Neuronal stem cell (in vitro differentiated cells): ENCODE results near the gene NLRP6.

Experiments used
- DNase-seq: peaks from one replicate; pipeline ENCODE4 v3.0.0-alpha.2; 2013; ENCODE audit warnings: low spot score
- H2AFZ ChIP-seq: one replicate; pipeline ENCODE4 v1.6.1; 2013; ENCODE audit warnings: mild to moderate bottlenecking, low read length, inconsistent platforms
- H2AK5ac ChIP-seq: 2 replicates; pipeline ENCODE4 v1.6.1; 2013; ENCODE audit warnings: low read depth, mild to moderate bottlenecking, inconsistent platforms, low read length, moderate library complexity, mixed read lengths
- H2BK120ac ChIP-seq: 2 replicates; pipeline ENCODE4 v1.6.1; 2013; ENCODE audit warnings: low read depth, mild to moderate bottlenecking, inconsistent platforms, low read length, moderate library complexity, mixed read lengths
- H2BK12ac ChIP-seq: one replicate; pipeline ENCODE4 v1.6.1; 2013; ENCODE audit warnings: low read length, inconsistent platforms
- H2BK15ac ChIP-seq: 2 replicates; pipeline ENCODE4 v1.6.1; 2013; ENCODE audit warnings: mild to moderate bottlenecking, low read length, inconsistent platforms, mixed read lengths
- H2BK5ac ChIP-seq: one replicate; pipeline ENCODE4 v1.6.1; 2013; ENCODE audit warnings: inconsistent platforms, mild to moderate bottlenecking, low read length, moderate library complexity
- H3K14ac ChIP-seq: one replicate; pipeline ENCODE4 v1.6.1; 2013; ENCODE audit warnings: low read length, inconsistent platforms
- H3K18ac ChIP-seq: 2 replicates; pipeline ENCODE4 v1.6.1; 2013; ENCODE audit warnings: low read length, inconsistent platforms
- H3K23ac ChIP-seq: 2 replicates; pipeline ENCODE4 v1.6.1; 2013; ENCODE audit warnings: low read depth, mild to moderate bottlenecking, mixed read lengths, low read length, inconsistent platforms; ENCODE audit not compliant: poor library complexity
- H3K27ac ChIP-seq: replicated peaks from 3 replicates; pipeline ENCODE4 v1.5.1; 2013; ENCODE audit warnings: low read length, inconsistent platforms
- H3K27me3 ChIP-seq, 3 experiments: 2 replicates each; pipeline ENCODE4 v1.6.1; 2013; ENCODE audit warnings: low read length in 3 of 3, mild to moderate bottlenecking in 2 of 3, inconsistent platforms in 1 of 3, low read depth in 1 of 3, mixed read lengths in 1 of 3, moderate library complexity in 1 of 3; ENCODE audit not compliant: control insufficient read depth in 3 of 3, insufficient read depth in 3 of 3
- H3K36me3 ChIP-seq, 2 donors: replicated peaks in 1 of 2; 2 replicates each; pipeline ENCODE4 v1.6.1; 2013; ENCODE audit warnings: low read length in 2 of 2; ENCODE audit not compliant: control insufficient read depth in 2 of 2, insufficient read depth in 2 of 2
- H3K4ac ChIP-seq: 2 replicates; pipeline ENCODE4 v1.6.1; 2013; ENCODE audit warnings: inconsistent platforms, mild to moderate bottlenecking, low read length, moderate library complexity
- H3K4me1 ChIP-seq, 2 donors: 1 replicate in 1 of 2; 2 replicates in 1 of 2; pipeline ENCODE4 v1.6.1; 2013; ENCODE audit warnings: low read length in 2 of 2, low read depth in 1 of 2; ENCODE audit not compliant: control insufficient read depth in 2 of 2, insufficient read depth in 1 of 2
- H3K4me2 ChIP-seq: one replicate; pipeline ENCODE4 v1.6.1; 2013; ENCODE audit warnings: mild to moderate bottlenecking, low read length, inconsistent platforms; ENCODE audit not compliant: insufficient read depth, poor library complexity, severe bottlenecking
- H3K4me3 ChIP-seq, 2 donors: 2 replicates each; pipeline ENCODE4 v1.5.1; 2013; ENCODE audit warnings: low read length in 2 of 2, mild to moderate bottlenecking in 2 of 2, inconsistent platforms in 1 of 2, moderate library complexity in 1 of 2
- H3K79me1 ChIP-seq: one replicate; pipeline ENCODE4 v1.6.1; 2013; ENCODE audit warnings: low read depth, mild to moderate bottlenecking, inconsistent platforms, low read length, moderate library complexity
- H3K9ac ChIP-seq: one replicate; pipeline ENCODE4 v1.6.1; 2013; ENCODE audit warnings: mild to moderate bottlenecking, low read depth, low read length, inconsistent platforms; ENCODE audit not compliant: poor library complexity
- H3K9me3 ChIP-seq, 2 donors: replicated peaks in 1 of 2; 2 replicates each; pipeline versions ENCODE3 to v1.6.1; 2013; ENCODE audit warnings: low read length in 2 of 2, mild to moderate bottlenecking in 2 of 2, inconsistent platforms in 1 of 2, low read depth in 1 of 2, mixed read lengths in 1 of 2, moderate library complexity in 1 of 2; ENCODE audit not compliant: control insufficient read depth in 2 of 2, insufficient read depth in 1 of 2
- H4K8ac ChIP-seq: one replicate; pipeline ENCODE4 v1.6.1; 2013; ENCODE audit warnings: low read depth, mild to moderate bottlenecking, inconsistent platforms, low read length, moderate library complexity
- H4K91ac ChIP-seq: one replicate; pipeline ENCODE4 v1.6.1; 2013; ENCODE audit warnings: low read length, low read depth, mild to moderate bottlenecking, inconsistent platforms; ENCODE audit not compliant: poor library complexity
- WGBS, 2 donors: extraction: QIAGEN DNeasy Blood & Tissue Kit; methylation state at CpG; one replicate each; pipeline ENCODE4 v1.1.7; 2013; ENCODE audit warnings: missing lambda C conversion rate in 2 of 2, mixed read lengths in 1 of 2; ENCODE audit not compliant: insufficient read length in 2 of 2, insufficient replicate concordance in 1 of 2; ENCODE audit errors: extremely low coverage in 2 of 2; 5-methylcytosine and 5-hydroxymethylcytosine counted together

Gene NLRP6

GRCh38 chr11:291281-292210 lies 13.3 kb downstream of the NLRP6 start:
- no peak for DNase-seq
- no peak overlapping the region for H4K8ac ChIP-seq
- no peak overlapping the region for H2BK120ac ChIP-seq
- no peak overlapping the region for H3K18ac ChIP-seq
- H3K4me1 ChIP-seq = peaks cover 14 to 15% of the 10 kb centered on the region in 2 donors
- H2BK12ac ChIP-seq = peak overlapping the region; percentile 10
- H3K9ac ChIP-seq = peak overlapping the region; percentile 72
- no peak overlapping the region for H3K4me3 ChIP-seq
- no CpG with 5 or more reads among the region's 44 CpGs for WGBS, 2 donors
- peak overlapping the region; percentile 58 for H2BK15ac ChIP-seq
- peak overlapping the region; percentile 82 for H2BK5ac ChIP-seq
- H3K9me3 ChIP-seq = no peaks in the 10 kb centered on the region
- peak overlapping the region; percentile 93 for H3K23ac ChIP-seq
- H3K27ac ChIP-seq = no peak overlapping the region
- H2AFZ ChIP-seq = no peak overlapping the region
- peaks cover 0 to 14% (median 0%) of the 10 kb centered on the region in 3 experiments for H3K27me3 ChIP-seq
- H3K14ac ChIP-seq = no peak overlapping the region
- no peak overlapping the region for H4K91ac ChIP-seq
- peak overlapping the region; percentile 99 for H2AK5ac ChIP-seq
- H3K4ac ChIP-seq = no peak overlapping the region
- peaks cover 7% of the 10 kb centered on the region for H3K79me1 ChIP-seq
- H3K4me2 ChIP-seq = no peak overlapping the region
- peaks cover 23 to 31% of the 10 kb centered on the region in 2 donors for H3K36me3 ChIP-seq

GRCh38 chr11:292211-293121 lies 14.3 kb downstream of the NLRP6 start:
- Histone ChIP-seq H3K23ac (peak overlapping the region; percentile 65), H3K4me3 (no peak overlapping the region), H2BK5ac (peak overlapping the region; percentile 82), H2AK5ac (no peak overlapping the region), H3K9me3 (no peaks in the 10 kb centered on the region), H3K9ac (no peak overlapping the region), H4K8ac (peak overlapping the region; percentile 17), H3K27me3 (peaks cover 0 to 11% (median 0%) of the 10 kb centered on the region in 3 experiments), H3K27ac (no peak overlapping the region), H4K91ac (no peak overlapping the region), H2BK120ac (no peak overlapping the region), H3K14ac (no peak overlapping the region), H3K4me1 (peaks cover 12 to 14% of the 10 kb centered on the region in 2 donors), H3K4me2 (no peak overlapping the region), H3K79me1 (peaks cover 7% of the 10 kb centered on the region), H2AFZ (no peak overlapping the region), H3K18ac (no peak overlapping the region), H2BK15ac (no peak overlapping the region), H3K36me3 (peaks cover 23 to 31% of the 10 kb centered on the region in 2 donors), H2BK12ac (no peak overlapping the region), H3K4ac (no peak overlapping the region)
- no CpG with 5 or more reads among the region's 29 CpGs for WGBS, 2 donors
- DNase-seq = no peak

DNA sequence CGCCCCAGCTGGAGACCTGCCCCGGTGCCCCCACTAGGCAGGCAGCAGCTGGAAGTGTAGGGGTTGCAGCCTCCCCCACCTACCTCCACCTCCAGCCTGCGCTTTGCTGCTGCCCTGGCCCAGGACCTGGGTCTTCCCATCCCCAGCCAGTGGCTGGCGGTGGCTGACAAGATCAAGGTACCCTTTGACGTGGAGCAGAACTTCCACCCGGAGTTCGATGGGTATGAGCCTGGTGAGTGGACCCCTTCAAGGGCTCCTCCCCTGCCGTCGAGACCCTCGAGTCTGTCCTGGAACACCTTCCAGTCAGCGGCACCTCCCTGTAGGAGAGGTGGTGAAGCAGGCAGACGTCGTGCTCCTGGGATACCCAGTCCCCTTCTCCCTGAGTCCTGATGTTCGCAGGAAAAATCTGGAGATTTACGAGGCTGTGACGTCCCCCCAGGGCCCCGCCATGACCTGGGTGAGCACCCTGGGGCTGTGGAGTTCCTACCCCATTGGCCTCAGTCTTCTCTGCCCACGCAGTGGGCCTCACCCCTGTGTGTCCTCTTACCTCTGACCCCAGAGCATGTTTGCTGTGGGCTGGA lies 15.2 kb downstream of the NLRP6 start:
- Histone ChIP-seq H3K27ac (no peak overlapping the region), H3K27me3 (peaks cover 0 to 2% (median 0%) of the 10 kb centered on the region in 3 experiments), H3K36me3 (peaks cover 23 to 31% of the 10 kb centered on the region in 2 donors), H2BK12ac (no peak overlapping the region), H3K79me1 (peaks cover 6% of the 10 kb centered on the region), H2BK5ac (no peak overlapping the region), H3K9ac (no peak overlapping the region), H3K9me3 (no peaks in the 10 kb centered on the region), H2BK120ac (no peak overlapping the region), H3K4me2 (no peak overlapping the region), H3K4me1 (peaks cover 10 to 12% of the 10 kb centered on the region in 2 donors), H3K18ac (no peak overlapping the region), H3K4me3 (no peak overlapping the region), H2AK5ac (no peak overlapping the region), H2AFZ (no peak overlapping the region), H3K4ac (no peak overlapping the region), H4K91ac (no peak overlapping the region), H3K23ac (no peak overlapping the region), H4K8ac (no peak overlapping the region), H2BK15ac (no peak overlapping the region), H3K14ac (no peak overlapping the region)
- DNase-seq = no peak
- no CpG with 5 or more reads among the region's 18 CpGs for WGBS, 2 donors
